Measurements from ENCODE around the gene RPL13A. TPM values are rescaled to one million over a fixed set of nuclear protein-coding genes. Genes with fewer than 3 reads are reported as not detected.
A peak's percentile ranks its signal among the peaks of the same experiment; 100 is the strongest.

The RPL13A gene
- total and polyA plus RNA-seq, 2 of the 13 experiments (the other 11 are each of a cell fraction or from before 2014, with no cell fraction given) = 2,601 to 3,407 TPM

- TF ChIP-seq HOXA7 (CRISPR knock-in tag; IDR thresholded peaks at IDR 0.05) = no peak
- no peak for TF ChIP-seq ZNF264 (CRISPR knock-in tag; IDR thresholded peaks at IDR 0.05)
- 0 out of 2 replicates have a peak, but pooled peaks have one; percentile 13 for TF ChIP-seq NR2C2 (CRISPR knock-in tag; IDR thresholded peaks at IDR 0.05; ENCODE audit: borderline replicate concordance)
- no peak for TF ChIP-seq GTF3A (CRISPR knock-in tag; conservative IDR thresholded peaks at IDR 0.05)
- no peak for TF ChIP-seq ZNF333 (CRISPR knock-in tag; IDR thresholded peaks at IDR 0.05; ENCODE audit: borderline replicate concordance)
- TF ChIP-seq ZC3H4 (CRISPR knock-in tag; IDR thresholded peaks at IDR 0.05; ENCODE audit: borderline replicate concordance) = peak; percentile 71; the same call in 1 of the 2 replicates
- peak; percentile 29; the same call in 1 of the 2 replicates for TF ChIP-seq ZBTB42 (CRISPR knock-in tag; IDR thresholded peaks at IDR 0.05)
- no peak for TF ChIP-seq ZNF644 (CRISPR knock-in tag; IDR thresholded peaks at IDR 0.05; ENCODE audit: low read depth)
- TF ChIP-seq ZFP62 (CRISPR knock-in tag; IDR thresholded peaks at IDR 0.05) = no peak
- TF ChIP-seq ZNF773 (CRISPR knock-in tag; IDR thresholded peaks at IDR 0.05; ENCODE audit: borderline replicate concordance) = no peak
- no peak for TF ChIP-seq MYNN (CRISPR knock-in tag; IDR thresholded peaks at IDR 0.05; ENCODE audit: low read depth)
- no peak for TF ChIP-seq ZNF598 (CRISPR knock-in tag; IDR thresholded peaks at IDR 0.05; ENCODE audit: borderline replicate concordance)
- TF ChIP-seq ZNF512B (CRISPR knock-in tag; IDR thresholded peaks at IDR 0.05; ENCODE audit: borderline replicate concordance) = no peak
- no peak; the same call in 1 of the 2 replicates for TF ChIP-seq ZNF275 (CRISPR knock-in tag; IDR thresholded peaks at IDR 0.05; ENCODE audit: borderline replicate concordance)
- TF ChIP-seq ZNF33B (CRISPR knock-in tag; IDR thresholded peaks at IDR 0.05) = no peak
- peak; percentile 10; the same call in 1 of the 2 replicates for TF ChIP-seq NR2F2 (IDR thresholded peaks at IDR 0.05; ENCODE audit: borderline replicate concordance, low read depth)
- no peak for TF ChIP-seq STAG1 (CRISPR knock-in tag; IDR thresholded peaks at IDR 0.05)
- TF ChIP-seq PAWR (CRISPR knock-in tag; IDR thresholded peaks at IDR 0.05; ENCODE audit: borderline replicate concordance) = 0 out of 2 replicates have a peak, but pooled peaks have one; percentile 63
- TF ChIP-seq SSRP1 (CRISPR knock-in tag; IDR thresholded peaks at IDR 0.05) = 0 out of 2 replicates have a peak, but pooled peaks have one; percentile 9
- 0 out of 2 replicates have a peak, but pooled peaks have one; percentile 67 for TF ChIP-seq ZNF446 (CRISPR knock-in tag; IDR thresholded peaks at IDR 0.05)
- no peak for TF ChIP-seq MLXIP (CRISPR knock-in tag; IDR thresholded peaks at IDR 0.05; ENCODE audit: borderline replicate concordance)
- no peak for TF ChIP-seq ZNF576 (CRISPR knock-in tag; IDR thresholded peaks at IDR 0.05)
These were observed 33.6 kb upstream of the RPL13A start (continued) for GRCh38 chr19:49453757-49454240.

Data from HepG2 (cell line).